HepG2 (cell line): Measurements from ENCODE around the gene ZCCHC8. TPM values are rescaled to one million over a fixed set of nuclear protein-coding genes. Genes with fewer than 3 reads are reported as not detected.

Experiments used
- CCDC6 ChIP-seq: sonication (generic); formaldehyde crosslinking; IDR thresholded peaks from 2 replicates; pipeline ENCODE4 v1.8.1; 2022; ENCODE audit warnings: mild to moderate bottlenecking, missing genetic modification reagents, moderate library complexity
- CHD2 ChIP-seq: IDR thresholded peaks from 2 replicates; pipeline ENCODE4 v1.6.1; 2011; ENCODE audit warnings: low read depth, low read length, improper control_type of control experiment
- CREM ChIP-seq, 2 experiments: sonication (generic) in 1 of 2; formaldehyde crosslinking in 1 of 2; IDR thresholded peaks; 2 replicates each; pipeline versions ENCODE4 v1.4.0 to v1.6.1; 2016 to 2020; ENCODE audit warnings: antibody characterized with exemption in 1 of 2, mild to moderate bottlenecking in 1 of 2, missing genetic modification reagents in 1 of 2
- HIVEP1 ChIP-seq: sonication (generic); formaldehyde crosslinking; IDR thresholded peaks from 2 replicates; pipeline ENCODE4 v1.4.0; 2020; ENCODE audit warnings: mild to moderate bottlenecking, missing genetic modification reagents
- IRF9 ChIP-seq: sonication (generic); formaldehyde crosslinking; IDR thresholded peaks from 2 replicates; pipeline ENCODE4 v1.8.0; 2022; ENCODE audit warnings: missing genetic modification reagents, mild to moderate bottlenecking, borderline replicate concordance
- MATR3 ChIP-seq: sonication (generic); formaldehyde crosslinking; IDR thresholded peaks from 2 replicates; pipeline ENCODE4 v1.4.0; 2020; ENCODE audit warnings: missing genetic modification reagents
- PHF21A ChIP-seq: sonication (generic); formaldehyde crosslinking; IDR thresholded peaks from 2 replicates; pipeline ENCODE4 v1.5.0; 2020; ENCODE audit warnings: mild to moderate bottlenecking, missing genetic modification reagents
- SKIL ChIP-seq: sonication (generic); formaldehyde crosslinking; IDR thresholded peaks from 2 replicates; pipeline ENCODE4 v1.8.0; 2022; ENCODE audit warnings: missing genetic modification reagents, mild to moderate bottlenecking, moderate library complexity, borderline replicate concordance
- TCF12 ChIP-seq, 2 experiments: fragments of 450-650 bp in 1 of 2; sonication (generic) in 1 of 2; formaldehyde crosslinking in 1 of 2; IDR thresholded peaks; 2 replicates each; pipeline versions ENCODE4 v1.6.1 to v1.8.0; 2017 to 2022; ENCODE audit warnings: antibody characterized with exemption in 1 of 2, mild to moderate bottlenecking in 1 of 2, missing genetic modification reagents in 1 of 2, moderate library complexity in 1 of 2
- XRCC5 ChIP-seq: fragments of 200-400 bp; formaldehyde crosslinking; optimal IDR thresholded peaks from 2 replicates; pipeline ENCODE3; 2017; ENCODE audit warnings: mild to moderate bottlenecking, low read length
- ZBTB4 ChIP-seq: sonication (generic); formaldehyde crosslinking; IDR thresholded peaks from 2 replicates; pipeline ENCODE4 v1.4.0; 2020; ENCODE audit warnings: missing genetic modification reagents, mild to moderate bottlenecking, borderline replicate concordance
- ZFP62 ChIP-seq: sonication (generic); formaldehyde crosslinking; IDR thresholded peaks from 2 replicates; pipeline ENCODE4 v1.4.0; 2020; ENCODE audit warnings: missing genetic modification reagents
- ZMYM3 ChIP-seq: sonication (generic); formaldehyde crosslinking; IDR thresholded peaks from 2 replicates; pipeline ENCODE4 v1.5.1; 2020; ENCODE audit warnings: mild to moderate bottlenecking, missing genetic modification reagents
- ZNF234 ChIP-seq: sonication (generic); formaldehyde crosslinking; conservative IDR thresholded peaks from 2 replicates; pipeline ENCODE4 v1.5.1; 2020; ENCODE audit warnings: mild to moderate bottlenecking, missing genetic modification reagents
- ZNF24 ChIP-seq: fragments of 450-650 bp; IDR thresholded peaks from 2 replicates; pipeline ENCODE4 v1.6.1; 2017; ENCODE audit warnings: antibody characterized with exemption, mild to moderate bottlenecking
- ZNF468 ChIP-seq: sonication (generic); formaldehyde crosslinking; IDR thresholded peaks from 2 replicates; pipeline ENCODE4 v1.8.0; 2022; ENCODE audit warnings: mild to moderate bottlenecking, moderate library complexity, missing genetic modification reagents
- ZNF574 ChIP-seq: sonication (generic); formaldehyde crosslinking; IDR thresholded peaks from 2 replicates; pipeline ENCODE4 v1.4.0; 2020; ENCODE audit warnings: missing genetic modification reagents
- ZNF720 ChIP-seq: sonication (generic); formaldehyde crosslinking; IDR thresholded peaks from 2 replicates; pipeline ENCODE4 v1.4.0; 2020; ENCODE audit warnings: missing genetic modification reagents
- ZNF740 ChIP-seq: sonication (generic); formaldehyde crosslinking; IDR thresholded peaks from 2 replicates; pipeline ENCODE4 v1.4.0; 2020; ENCODE audit warnings: missing genetic modification reagents
- ZNF772 ChIP-seq: sonication (generic); formaldehyde crosslinking; IDR thresholded peaks from 2 replicates; pipeline ENCODE4 v1.5.0; 2020; ENCODE audit warnings: mild to moderate bottlenecking, missing genetic modification reagents
- ZNF883 ChIP-seq: sonication (generic); formaldehyde crosslinking; IDR thresholded peaks from 2 replicates; pipeline ENCODE4 v1.5.1; 2020; ENCODE audit warnings: mild to moderate bottlenecking, missing genetic modification reagents; ENCODE audit errors: not compliant biosample characterization
- polyA plus RNA-seq, 8 experiments: library from polyadenylated mRNA; depleted of rRNA in 3 of 8; stranded (reverse) in 7 of 8; unstranded in 1 of 8; fragments of >200 nt; fragmentation: Illumina TruSeq in 4 of 8; extraction: Trizol in 4 of 8; gene quantifications; 2 replicates each; pipeline versions ENCODE4 v1.2.1 to v1.2.3, GENCODE V29; 2011 to 2016; ENCODE audit warnings: low read depth in 4 of 8, missing spikeins in 1 of 8, mixed read lengths in 1 of 8; ENCODE audit not compliant: insufficient read depth in 1 of 8
- total RNA-seq, 5 experiments: library from RNA; depleted of rRNA; stranded (reverse); fragments of >200 nt; fragmentation: Illumina TruSeq; extraction: Trizol; gene quantifications; 2 replicates each; pipeline ENCODE4 v1.2.3, GENCODE V29; 2016; ENCODE audit warnings: low read depth in 1 of 5

The ZCCHC8 gene
- total and polyA plus RNA-seq, 2 of the 13 experiments (the other 11 are each of a cell fraction or from before 2014, with no cell fraction given) = 18.6 to 20.9 TPM

- TF ChIP-seq IRF9 (CRISPR knock-in tag) (no peak), ZNF574 (CRISPR knock-in tag) (no peak), ZNF468 (no peak), MATR3 (CRISPR knock-in tag) (no peak), SKIL (CRISPR knock-in tag) (no peak), PHF21A (CRISPR knock-in tag) (no peak), CHD2 (no peak), ZNF883 (CRISPR knock-in tag) (no peak), ZNF720 (CRISPR knock-in tag) (no peak), ZFP62 (CRISPR knock-in tag) (no peak), ZNF772 (CRISPR knock-in tag) (no peak), ZMYM3 (0 out of 2 replicates have a peak, but pooled peaks have one; percentile 19), ZNF234 (CRISPR knock-in tag) (no peak), CCDC6 (no peak), ZNF24 (no peak), CREM (IDR thresholded peaks at IDR 0.05) (no peak), CREM (CRISPR knock-in tag; IDR thresholded peaks at IDR 0.05) (no peak), HIVEP1 (no peak), XRCC5 (no peak), ZBTB4 (no peak), TCF12 (IDR thresholded peaks at IDR 0.05) (no peak), TCF12 (CRISPR knock-in tag; IDR thresholded peaks at IDR 0.05) (no peak), ZNF740 (no peak)
These were observed 51.4 kb downstream of the ZCCHC8 start (continued) for GRCh38 chr12:122449317-122449716.
